SU-DHL-6 (cell line): ENCODE measurements around the gene RASGRF2.

Experiments used
- H2AFZ ChIP-seq: fragments of 200-600 bp; sonication (generic); 2 replicates; pipeline ENCODE4 v1.6.1; 2014; ENCODE audit warnings: low read depth, mild to moderate bottlenecking, moderate library complexity, mixed read lengths, antibody characterized with exemption, low read length; ENCODE audit not compliant: severe bottlenecking
- H3F3A ChIP-seq: fragments of 200-600 bp; shearing (Covaris generic); 2 replicates; pipeline ENCODE4 v1.6.0; 2016; ENCODE audit warnings: antibody characterized with exemption, mild to moderate bottlenecking; ENCODE audit not compliant: insufficient read depth
- H3K27ac ChIP-seq: fragments of 200-600 bp; sonication (generic); 2 replicates; pipeline ENCODE4 v1.5.1; 2016; ENCODE audit warnings: low read depth, mild to moderate bottlenecking, low read length, moderate library complexity, mixed read lengths
- H3K27me3 ChIP-seq: fragments of 200-600 bp; sonication (generic), shearing (Covaris generic); 2 replicates; pipeline ENCODE4 v1.6.0; 2014; ENCODE audit warnings: mild to moderate bottlenecking, low read length
- H3K36me3 ChIP-seq: fragments of 200-600 bp; sonication (generic); 2 replicates; pipeline ENCODE4 v1.6.1; 2014; ENCODE audit warnings: mild to moderate bottlenecking, low read length, mixed read lengths
- H3K4me2 ChIP-seq: fragments of 300-600, 200-600 bp; shearing (Covaris generic), sonication (generic); 2 replicates; pipeline ENCODE4 v1.6.0; 2014; ENCODE audit warnings: low read length, low read depth, mild to moderate bottlenecking; ENCODE audit not compliant: poor library complexity, severe bottlenecking
- H3K4me3 ChIP-seq: fragments of 200-600 bp; sonication (generic); 2 replicates; pipeline ENCODE4 v1.5.1; 2014; ENCODE audit warnings: antibody characterized with exemption, low read length, mild to moderate bottlenecking, mixed read lengths; ENCODE audit not compliant: insufficient read depth, poor library complexity, severe bottlenecking
- H3K79me2 ChIP-seq: fragments of 200-600 bp; sonication (generic); 2 replicates; pipeline ENCODE4 v1.6.1; 2014; ENCODE audit warnings: mild to moderate bottlenecking, low read length, moderate library complexity; ENCODE audit not compliant: insufficient read depth
- H3K9ac ChIP-seq: fragments of 200-600 bp; sonication (generic); 2 replicates; pipeline ENCODE4 v1.7.0; 2014; ENCODE audit warnings: mild to moderate bottlenecking, low read length
- H3K9me2 ChIP-seq: fragments of 200-600 bp; sonication (generic); replicated peaks from 2 replicates; pipeline ENCODE4 v1.6.1; 2014; ENCODE audit warnings: low read length; ENCODE audit not compliant: insufficient read depth
- H3K9me3 ChIP-seq: fragments of 200-600 bp; sonication (generic); 2 replicates; pipeline ENCODE4 v1.6.1; 2014; ENCODE audit warnings: low read length, mixed read lengths; ENCODE audit not compliant: insufficient read depth
- H4K20me1 ChIP-seq: fragments of 200-600 bp; sonication (generic); 2 replicates; pipeline ENCODE4 v1.6.1; 2014; ENCODE audit warnings: low read depth, mild to moderate bottlenecking, antibody characterized with exemption, low read length, moderate library complexity, mixed read lengths
- CTCF ChIP-seq: fragments of 200-600 bp; sonication (generic); IDR thresholded peaks from one replicate; pipeline ENCODE4 v1.5.1; 2017; ENCODE audit warnings: antibody characterized with exemption, mild to moderate bottlenecking, low read length, moderate library complexity; ENCODE audit not compliant: insufficient read depth, poor library complexity, severe bottlenecking
- EZH2phosphoT487 ChIP-seq: fragments of 200-600 bp; sonication (generic), shearing (Covaris generic); conservative IDR thresholded peaks from 2 replicates; pipeline ENCODE4 v1.6.1; 2018; ENCODE audit warnings: mild to moderate bottlenecking, antibody characterized with exemption, low read length, moderate library complexity, mixed read lengths

Gene RASGRF2

GRCh38 chr5:81249240-81249639, 289.1 kb downstream of the RASGRF2 start:
- Histone ChIP-seq H3K9me3 (no peaks in the 10 kb centered on the region), H4K20me1 (no peaks in the 10 kb centered on the region), H3K9ac (no peak overlapping the region), H2AFZ (no peak overlapping the region), H3K27ac (no peak overlapping the region), H3K4me3 (no peak overlapping the region), H3K79me2 (no peaks in the 10 kb centered on the region), H3K9me2 (no peaks in the 10 kb centered on the region), H3K27me3 (no peaks in the 10 kb centered on the region), H3K36me3 (no peaks in the 10 kb centered on the region), H3K4me2 (no peak overlapping the region), H3F3A (no peaks in the 10 kb centered on the region)
- TF ChIP-seq CTCF (no peak), EZH2phosphoT487 (no peak)

DNA sequence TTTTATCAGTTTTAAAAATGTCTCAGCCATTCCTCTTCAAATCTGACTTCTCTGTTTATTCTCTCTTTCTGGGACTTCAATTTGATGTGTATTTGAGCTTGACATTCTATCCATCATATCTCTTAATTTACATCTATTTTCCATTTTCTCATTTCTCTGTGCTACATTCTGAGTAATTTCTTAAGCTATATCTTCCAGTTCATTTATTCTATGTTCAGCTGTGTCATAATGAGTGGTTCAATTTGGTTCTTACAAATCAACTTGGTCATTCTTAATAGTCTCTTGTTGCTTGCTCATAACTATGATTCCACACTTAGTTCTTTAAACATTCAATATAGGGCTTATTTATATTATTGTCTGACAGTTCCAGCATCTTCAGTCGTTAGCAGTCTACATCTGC, 289.8 kb downstream of the RASGRF2 start:
- Histone ChIP-seq H3K27ac (no peak overlapping the region), H3K4me3 (no peak overlapping the region), H3K79me2 (no peaks in the 10 kb centered on the region), H3K27me3 (no peaks in the 10 kb centered on the region), H3K36me3 (no peaks in the 10 kb centered on the region), H3K9ac (no peak overlapping the region), H3K4me2 (no peak overlapping the region), H3K9me3 (no peaks in the 10 kb centered on the region), H2AFZ (no peak overlapping the region), H3K9me2 (no peaks in the 10 kb centered on the region), H3F3A (no peaks in the 10 kb centered on the region), H4K20me1 (no peaks in the 10 kb centered on the region)
- TF ChIP-seq CTCF (no peak), EZH2phosphoT487 (no peak)

DNA sequence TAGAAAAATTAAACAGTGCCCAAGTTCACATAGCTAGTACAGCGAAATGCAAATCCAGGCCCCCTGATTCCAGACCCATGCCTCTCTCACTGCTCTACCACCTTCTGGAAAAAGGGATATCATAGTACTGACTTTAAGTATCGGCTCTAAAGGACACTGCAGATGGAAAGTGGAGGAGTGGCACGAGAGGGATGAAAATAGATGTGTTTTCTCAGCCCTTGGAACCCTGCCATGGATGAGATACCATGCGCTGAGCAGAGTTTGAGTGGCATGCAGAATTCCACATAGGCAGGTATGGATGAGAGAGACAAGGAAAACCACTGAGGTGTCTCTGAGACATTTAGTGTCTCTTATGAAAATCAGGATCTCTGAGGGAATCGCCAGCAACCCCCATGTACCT, 291.8 kb downstream of the RASGRF2 start:
- no peak overlapping the region for H3K9ac ChIP-seq
- H2AFZ ChIP-seq: no peak overlapping the region
- no peak for TF ChIP-seq CTCF
- no peak for TF ChIP-seq EZH2phosphoT487
- no peak overlapping the region for H3K4me2 ChIP-seq
- no peak overlapping the region for H3K4me3 ChIP-seq
- H3K9me2 ChIP-seq: no peaks in the 10 kb centered on the region
- no peaks in the 10 kb centered on the region for H3F3A ChIP-seq
- no peaks in the 10 kb centered on the region for H3K36me3 ChIP-seq
- H3K27me3 ChIP-seq: no peaks in the 10 kb centered on the region
- no peaks in the 10 kb centered on the region for H3K9me3 ChIP-seq
- H3K79me2 ChIP-seq: no peaks in the 10 kb centered on the region
- no peak overlapping the region for H3K27ac ChIP-seq
- H4K20me1 ChIP-seq: no peaks in the 10 kb centered on the region

DNA sequence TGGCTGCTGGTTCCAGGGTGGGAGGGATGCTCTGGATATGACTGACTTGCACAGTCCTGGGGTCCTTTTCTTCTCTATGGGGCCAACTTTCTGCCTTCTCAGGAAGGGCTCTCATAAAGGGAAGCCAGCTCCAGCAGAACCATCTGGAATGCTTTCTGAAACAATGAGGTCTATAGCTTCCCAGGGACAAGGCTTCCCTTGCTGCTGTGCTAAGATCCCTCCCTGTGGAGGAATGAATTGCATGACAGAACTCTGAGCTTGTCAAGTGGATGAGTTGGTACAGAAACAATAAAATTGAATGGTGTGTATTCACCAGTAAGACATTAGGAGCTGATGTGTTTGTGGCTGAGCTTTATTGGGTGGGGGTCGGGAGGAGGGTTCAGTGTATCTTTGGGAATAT, 292.7 kb downstream of the RASGRF2 start:
- Histone ChIP-seq H2AFZ (no peak overlapping the region), H3K4me3 (no peak overlapping the region), H3K27ac (no peak overlapping the region), H3K27me3 (no peaks in the 10 kb centered on the region), H3K36me3 (no peaks in the 10 kb centered on the region), H3K9ac (no peak overlapping the region), H3K79me2 (no peaks in the 10 kb centered on the region), H3K9me2 (no peaks in the 10 kb centered on the region), H3K4me2 (no peak overlapping the region), H3F3A (no peaks in the 10 kb centered on the region), H4K20me1 (no peaks in the 10 kb centered on the region), H3K9me3 (no peaks in the 10 kb centered on the region)
- TF ChIP-seq EZH2phosphoT487 (no peak), CTCF (no peak)
